Gastroesophageal sphincter (tissue), 3 donors: ENCODE measurements around the gene PFKFB4.

Experiments
- CTCF ChIP-seq, 4 experiments: fragments of 200-600 bp in 2 of 4; fragments of 450-650 bp in 2 of 4; sonication (generic) in 1 of 4; IDR thresholded peaks; one replicate each; pipeline ENCODE4 v1.5.1; 2017 to 2019; ENCODE audit warnings: antibody characterized with exemption in 4 of 4, mild to moderate bottlenecking in 2 of 4, moderate library complexity in 2 of 4
- POLR2A ChIP-seq, 2 donors: fragments of 450-650 bp; IDR thresholded peaks; one replicate each; pipeline ENCODE4 v1.6.1; 2017; ENCODE audit warnings: antibody characterized with exemption in 2 of 2, mild to moderate bottlenecking in 2 of 2, moderate library complexity in 1 of 2
- POLR2AphosphoS5 ChIP-seq: sonication (generic); formaldehyde crosslinking; IDR thresholded peaks from one replicate; pipeline ENCODE4 v1.6.1; 2017; ENCODE audit warnings: antibody characterized with exemption

GRCh38 chr3:48501196-48501595, 55.4 kb downstream of the PFKFB4 start:
- TF ChIP-seq CTCF (IDR thresholded peaks at IDR 0.05) (no peak), POLR2A (IDR thresholded peaks at IDR 0.05) (no peak), POLR2AphosphoS5 (no peak)
